GM12875 (cell line): ENCODE measurements around the gene PTGDS.

ENCODE experiments used
- H3K4me3 ChIP-seq: one replicate; pipeline ENCODE4 v1.5.1; 2011; ENCODE audit warnings: low read depth, low read length, control low read depth
- TF ChIP-seq, protein P1 (sequence below): IDR thresholded peaks from 2 replicates; pipeline ENCODE4 v1.5.1; 2011; ENCODE audit warnings: low read depth, mild to moderate bottlenecking, control low read depth, inconsistent platforms, low read length, moderate library complexity, borderline replicate concordance; ENCODE audit not compliant: insufficient read depth

PTGDS gene

DNA sequence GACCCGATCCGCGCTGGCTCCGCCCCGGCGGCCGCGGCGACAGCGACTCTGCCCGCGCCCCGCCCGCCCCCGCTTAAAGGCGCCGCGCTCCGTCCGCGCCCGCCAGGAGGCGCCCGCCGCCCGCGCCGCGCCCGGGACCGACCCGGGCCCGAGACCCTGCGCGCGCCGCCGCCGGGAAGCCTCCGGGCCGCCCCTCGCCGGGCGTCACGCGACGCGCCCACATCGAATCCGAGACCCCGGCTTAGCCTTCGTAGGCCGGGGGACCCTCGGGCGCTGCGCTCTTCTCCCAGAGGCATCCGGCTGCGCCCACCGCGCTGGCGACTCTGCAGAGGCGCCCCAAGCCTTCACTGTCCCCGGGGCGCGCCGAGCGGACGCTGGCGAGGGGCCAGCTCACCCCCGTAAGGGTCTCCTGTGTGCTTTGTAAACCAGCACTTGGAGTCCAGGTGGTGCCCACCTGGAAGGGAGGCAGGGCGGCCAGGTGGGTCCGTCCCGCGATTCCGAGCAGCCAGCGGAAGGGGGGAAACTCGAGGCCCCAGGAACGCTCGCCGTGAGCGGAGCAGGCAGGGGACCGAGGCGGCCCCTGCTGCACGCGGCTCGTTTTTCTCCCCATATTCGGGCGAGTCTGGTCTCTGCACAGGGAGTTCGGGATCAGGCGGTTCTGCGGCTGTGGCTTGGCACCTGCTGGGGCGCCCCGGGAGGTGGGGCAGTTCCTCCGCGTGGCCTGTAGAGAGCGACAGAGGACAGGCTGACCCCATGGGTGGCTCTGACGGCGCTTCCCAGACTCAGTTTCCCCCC lies 51.2 kb downstream of the PTGDS start:
- TF ChIP-seq, protein P1, sequence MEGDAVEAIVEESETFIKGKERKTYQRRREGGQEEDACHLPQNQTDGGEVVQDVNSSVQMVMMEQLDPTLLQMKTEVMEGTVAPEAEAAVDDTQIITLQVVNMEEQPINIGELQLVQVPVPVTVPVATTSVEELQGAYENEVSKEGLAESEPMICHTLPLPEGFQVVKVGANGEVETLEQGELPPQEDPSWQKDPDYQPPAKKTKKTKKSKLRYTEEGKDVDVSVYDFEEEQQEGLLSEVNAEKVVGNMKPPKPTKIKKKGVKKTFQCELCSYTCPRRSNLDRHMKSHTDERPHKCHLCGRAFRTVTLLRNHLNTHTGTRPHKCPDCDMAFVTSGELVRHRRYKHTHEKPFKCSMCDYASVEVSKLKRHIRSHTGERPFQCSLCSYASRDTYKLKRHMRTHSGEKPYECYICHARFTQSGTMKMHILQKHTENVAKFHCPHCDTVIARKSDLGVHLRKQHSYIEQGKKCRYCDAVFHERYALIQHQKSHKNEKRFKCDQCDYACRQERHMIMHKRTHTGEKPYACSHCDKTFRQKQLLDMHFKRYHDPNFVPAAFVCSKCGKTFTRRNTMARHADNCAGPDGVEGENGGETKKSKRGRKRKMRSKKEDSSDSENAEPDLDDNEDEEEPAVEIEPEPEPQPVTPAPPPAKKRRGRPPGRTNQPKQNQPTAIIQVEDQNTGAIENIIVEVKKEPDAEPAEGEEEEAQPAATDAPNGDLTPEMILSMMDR = peak; percentile 81
- peak overlapping the region; percentile 43 for H3K4me3 ChIP-seq

DNA sequence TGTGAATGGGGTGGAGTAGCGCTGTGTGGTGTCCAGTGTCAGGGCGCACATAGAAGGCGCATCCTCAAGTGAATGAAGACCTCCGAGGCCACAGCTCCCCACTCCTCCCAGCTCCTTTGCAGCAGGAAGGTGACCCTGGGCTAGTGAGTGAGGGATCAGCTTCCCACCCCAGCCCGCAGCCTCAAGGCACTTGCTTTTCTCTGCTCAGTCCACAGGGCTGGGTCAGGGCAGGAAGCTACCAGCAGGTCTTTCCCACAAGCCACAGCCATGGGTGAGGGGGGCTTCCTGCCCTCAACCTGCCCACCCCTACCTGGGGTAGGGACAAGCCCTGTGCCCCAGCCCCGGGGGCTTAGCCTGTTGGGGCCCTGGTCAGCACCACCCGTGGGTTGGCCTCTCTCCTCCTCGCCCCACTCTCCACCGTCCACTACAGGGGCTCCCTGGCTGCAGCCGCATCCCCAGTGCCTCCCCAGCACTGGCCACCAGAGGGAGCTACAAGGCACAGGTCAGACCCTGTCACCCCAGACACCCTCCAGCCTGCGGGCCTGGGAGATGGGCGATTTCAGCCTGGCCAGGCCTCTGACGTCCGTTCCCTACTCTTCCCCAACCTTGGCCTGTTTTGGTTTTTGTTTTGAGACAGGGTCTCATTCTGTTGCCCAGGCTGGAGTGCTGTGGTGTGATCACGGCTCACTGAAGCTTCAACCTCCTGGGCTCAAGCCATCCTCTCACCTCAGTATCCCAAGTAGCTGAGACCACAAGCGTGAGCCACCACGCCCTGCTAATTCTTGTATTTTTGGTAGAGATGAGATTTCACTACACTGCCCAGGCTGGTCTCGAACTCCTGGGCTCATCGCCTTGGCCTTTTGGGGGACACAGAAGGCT lies 52.0 kb downstream of the PTGDS start:
- TF ChIP-seq, protein P1 = peak; percentile 96
- no peak overlapping the region for H3K4me3 ChIP-seq

DNA sequence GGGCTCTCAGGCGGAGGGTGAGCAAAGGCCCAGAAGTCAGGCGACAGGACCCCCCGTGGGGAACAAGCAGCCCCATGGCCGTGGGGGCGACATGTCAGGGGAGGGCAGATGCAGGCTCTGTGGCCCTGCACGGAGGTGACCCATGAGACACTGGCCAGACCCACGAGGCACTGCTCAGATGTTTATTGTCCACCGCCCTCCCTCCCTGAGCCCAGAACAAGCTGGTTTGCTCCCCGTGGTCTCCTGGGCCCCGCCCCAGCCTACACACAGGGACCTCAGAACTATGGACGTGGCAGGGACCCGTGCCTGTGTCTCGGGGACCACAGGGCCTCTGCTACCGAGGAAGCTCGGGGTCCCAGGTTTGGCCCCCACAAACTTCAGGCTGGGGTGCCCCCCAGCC lies 52.7 kb downstream of the PTGDS start:
- no peak overlapping the region for H3K4me3 ChIP-seq
- TF ChIP-seq, protein P1 = no peak

DNA sequence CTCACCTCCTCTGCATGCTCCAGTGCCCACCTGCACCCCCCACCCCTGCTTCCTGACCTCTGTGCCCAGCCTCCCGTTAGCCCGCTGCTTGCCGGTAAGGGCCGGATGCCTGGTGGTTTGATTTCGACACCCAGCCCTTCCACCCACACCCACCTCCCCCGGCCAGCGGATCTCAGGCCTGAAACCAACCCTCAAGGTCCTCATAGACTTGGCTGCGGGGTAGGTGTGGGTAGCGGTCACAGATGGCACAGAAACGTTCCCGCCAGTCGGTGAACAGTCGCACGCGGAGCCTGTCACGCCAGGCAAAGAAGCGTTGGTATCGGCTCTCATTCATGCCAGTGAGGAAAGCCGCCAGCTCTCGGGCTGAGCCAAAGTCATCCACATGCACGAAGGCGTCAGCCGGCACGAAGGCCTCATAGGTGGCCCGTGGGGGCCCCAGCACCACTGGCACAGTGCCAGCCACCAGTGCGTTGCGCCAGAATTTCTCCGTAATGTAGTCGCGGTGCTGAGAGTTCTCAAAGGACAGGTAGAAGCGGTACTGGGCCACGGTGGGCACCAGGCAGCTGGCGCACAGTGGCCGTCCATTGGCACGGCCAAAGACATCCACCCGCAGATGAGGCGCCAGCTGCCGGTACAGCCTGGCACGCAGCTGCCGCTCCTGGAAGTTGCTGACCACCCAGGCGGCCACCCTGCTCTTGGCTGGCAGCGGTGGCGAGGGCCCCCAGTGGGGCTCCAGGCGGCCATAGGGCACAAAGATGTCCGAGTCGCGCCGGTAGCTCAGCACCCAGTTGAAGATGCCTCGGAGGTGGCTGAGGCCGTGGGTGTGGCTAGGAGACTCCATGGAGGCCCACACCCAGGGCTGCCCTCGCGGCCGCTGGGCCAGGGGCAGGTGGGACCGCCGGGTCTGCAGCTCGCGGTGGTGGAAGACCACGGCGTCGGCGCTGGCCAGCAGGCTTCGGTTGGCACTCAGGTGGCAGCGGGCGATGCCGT lies 53.5 kb downstream of the PTGDS start:
- no peak overlapping the region for H3K4me3 ChIP-seq

More for the DNA sequence above, 53.5 kb downstream of the PTGDS start:
- TF ChIP-seq, protein P1 = no peak
